ENCODE data around the gene APC2. TPM values are rescaled to one million over a fixed set of nuclear protein-coding genes. Genes with fewer than 3 reads are reported as not detected.

Gene APC2
- total RNA-seq, 1 experiment from 2014 or later = 1.4 TPM

GRCh38 chr19:1433119-1434039, 16.5 kb upstream of the APC2 start:
- no peak overlapping the region for H3K4me3 Mint-ChIP-seq
- H3K36me3 Mint-ChIP-seq = peaks cover 29% of the 10 kb centered on the region
- ChIA-PET POLR2A (no interaction called here), CTCF (no interaction called here)
- no peaks in the 10 kb centered on the region; the same call in 1 of the 2 replicates for H3K4me1 Mint-ChIP-seq
- H3K27ac Mint-ChIP-seq = no peak overlapping the region
- ATAC-seq = no peak
- DNase-seq (ENCODE audit: low spot score) = no peak
- H3K9me3 Mint-ChIP-seq = no peaks in the 10 kb centered on the region
- TF ChIP-seq TEAD4 (CRISPR knock-in tag; IDR thresholded peaks at IDR 0.05) (no peak), PRDM15 (CRISPR knock-in tag; IDR thresholded peaks at IDR 0.05) (no peak), ZNF512 (CRISPR knock-in tag; IDR thresholded peaks at IDR 0.05; ENCODE audit: borderline replicate concordance) (no peak), MAX (CRISPR knock-in tag; IDR thresholded peaks at IDR 0.05) (no peak), EMX1 (CRISPR knock-in tag; IDR thresholded peaks at IDR 0.05) (no peak), PRRX2 (CRISPR knock-in tag; IDR thresholded peaks at IDR 0.05) (no peak), AR (CRISPR knock-in tag; IDR thresholded peaks at IDR 0.05) (no peak), JUN (CRISPR knock-in tag; IDR thresholded peaks at IDR 0.05) (no peak), FOXK1 (CRISPR knock-in tag; IDR thresholded peaks at IDR 0.05) (no peak), ARID4B (CRISPR knock-in tag; IDR thresholded peaks at IDR 0.05; ENCODE audit: borderline replicate concordance) (no peak), CREB1 (CRISPR knock-in tag; IDR thresholded peaks at IDR 0.05) (no peak), SP1 (CRISPR knock-in tag; conservative IDR thresholded peaks at IDR 0.05) (no peak), GTF2I (CRISPR knock-in tag; conservative IDR thresholded peaks at IDR 0.05) (no peak), CDX4 (CRISPR knock-in tag; IDR thresholded peaks at IDR 0.05; ENCODE audit: borderline replicate concordance) (no peak), NFYB (CRISPR knock-in tag; conservative IDR thresholded peaks at IDR 0.05; ENCODE audit: low read depth) (no peak), ZNF121 (CRISPR knock-in tag; IDR thresholded peaks at IDR 0.05) (no peak), SOX15 (CRISPR knock-in tag; IDR thresholded peaks at IDR 0.05) (no peak)
- no peaks in the 10 kb centered on the region for H3K27me3 Mint-ChIP-seq (ENCODE audit: low read depth)

All from WTC11 (cell line).